OCI-LY3 (cell line): ENCODE data around the gene NCAPD3.

ENCODE experiments used
- H2AFZ ChIP-seq: fragments of 200-600, 300-600 bp; shearing (Covaris generic); 2 replicates; pipeline ENCODE4 v1.6.0; 2014; ENCODE audit warnings: antibody characterized with exemption, low read depth, low read length
- H3K27ac ChIP-seq: fragments of 200-600, 300-600 bp; sonication (generic); 2 replicates; pipeline ENCODE4 v1.5.1; 2014; ENCODE audit warnings: mild to moderate bottlenecking, low read length, moderate library complexity, mixed read lengths
- H3K27me3 ChIP-seq: fragments of 200-600, 300-600 bp; sonication (generic); 2 replicates; pipeline ENCODE4 v1.6.1; 2014; ENCODE audit warnings: low read depth, low read length, mixed read lengths
- H3K36me3 ChIP-seq: fragments of 200-600, 300-600 bp; sonication (generic); replicated peaks from 2 replicates; pipeline ENCODE3; 2014; ENCODE audit warnings: low read depth, low read length, mixed read lengths
- H3K4me1 ChIP-seq: fragments of 300-600, 200-600 bp; sonication (generic); 2 replicates; pipeline ENCODE4 v1.6.1; 2014; ENCODE audit warnings: low read length, mixed read lengths
- H3K4me2 ChIP-seq: fragments of 200-600, 300-600 bp; sonication (generic); 2 replicates; pipeline ENCODE4 v1.6.1; 2014; ENCODE audit warnings: low read length, mixed read lengths
- H3K4me3 ChIP-seq: fragments of 300-600, 200-600 bp; sonication (generic); 2 replicates; pipeline ENCODE4 v1.5.1; 2014; ENCODE audit warnings: antibody characterized with exemption, mild to moderate bottlenecking, low read length, moderate library complexity
- H3K79me2 ChIP-seq: fragments of 300-600, 200-600 bp; shearing (Covaris generic); 2 replicates; pipeline ENCODE4 v1.6.1; 2014; ENCODE audit warnings: mild to moderate bottlenecking, low read length, mixed read lengths
- H3K9ac ChIP-seq: fragments of 300-600, 200-600 bp; shearing (Covaris generic); 2 replicates; pipeline ENCODE4 v1.6.0; 2014; ENCODE audit warnings: mild to moderate bottlenecking, low read length, moderate library complexity
- H3K9me3 ChIP-seq: fragments of 200-600, 300-600 bp; shearing (Covaris generic); 2 replicates; pipeline ENCODE4 v1.6.1; 2014; ENCODE audit warnings: low read length, mixed read lengths; ENCODE audit not compliant: insufficient read depth
- H4K20me1 ChIP-seq: fragments of 200-600, 300-600 bp; sonication (generic); 2 replicates; pipeline ENCODE4 v1.6.1; 2016; ENCODE audit warnings: low read length, mixed read lengths; ENCODE audit not compliant: insufficient read depth
- EZH2phosphoT487 ChIP-seq: fragments of 200-600 bp; shearing (Covaris generic); IDR thresholded peaks from 2 replicates; pipeline ENCODE4 v1.6.1; 2018; ENCODE audit warnings: antibody characterized with exemption, mixed run types, low read depth
- TF ChIP-seq, protein P1 (sequence below): fragments of 200-600, 300-600 bp; sonication (generic); IDR thresholded peaks from 2 replicates; pipeline ENCODE4 v1.5.1; 2014; ENCODE audit warnings: antibody characterized with exemption, low read length, low read depth

NCAPD3 gene

DNA sequence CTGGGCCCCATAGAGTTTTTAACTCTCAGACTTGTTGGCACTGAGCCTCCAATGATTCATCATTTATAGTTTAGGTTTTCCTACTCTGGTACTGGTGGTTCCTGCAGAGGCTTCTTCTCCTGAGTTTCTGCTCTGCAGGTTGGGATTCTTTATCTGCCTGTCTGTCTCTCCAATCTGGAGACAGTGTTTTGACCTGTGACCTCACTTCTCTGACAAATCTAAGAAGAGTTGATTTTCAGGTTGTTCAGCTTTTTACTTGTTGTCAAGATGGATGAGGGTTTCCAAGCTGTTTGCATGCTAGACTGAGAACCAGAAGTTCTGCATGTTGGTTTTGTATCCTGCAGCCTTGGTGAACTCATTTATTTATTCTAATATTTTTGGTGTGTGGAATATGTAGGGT lies 91.0 kb downstream of the NCAPD3 start:
- no peak overlapping the region for H3K4me2 ChIP-seq
- H3K79me2 ChIP-seq: no peaks in the 10 kb centered on the region
- H2AFZ ChIP-seq: no peak overlapping the region
- no peak for TF ChIP-seq EZH2phosphoT487
- TF ChIP-seq, protein P1, sequence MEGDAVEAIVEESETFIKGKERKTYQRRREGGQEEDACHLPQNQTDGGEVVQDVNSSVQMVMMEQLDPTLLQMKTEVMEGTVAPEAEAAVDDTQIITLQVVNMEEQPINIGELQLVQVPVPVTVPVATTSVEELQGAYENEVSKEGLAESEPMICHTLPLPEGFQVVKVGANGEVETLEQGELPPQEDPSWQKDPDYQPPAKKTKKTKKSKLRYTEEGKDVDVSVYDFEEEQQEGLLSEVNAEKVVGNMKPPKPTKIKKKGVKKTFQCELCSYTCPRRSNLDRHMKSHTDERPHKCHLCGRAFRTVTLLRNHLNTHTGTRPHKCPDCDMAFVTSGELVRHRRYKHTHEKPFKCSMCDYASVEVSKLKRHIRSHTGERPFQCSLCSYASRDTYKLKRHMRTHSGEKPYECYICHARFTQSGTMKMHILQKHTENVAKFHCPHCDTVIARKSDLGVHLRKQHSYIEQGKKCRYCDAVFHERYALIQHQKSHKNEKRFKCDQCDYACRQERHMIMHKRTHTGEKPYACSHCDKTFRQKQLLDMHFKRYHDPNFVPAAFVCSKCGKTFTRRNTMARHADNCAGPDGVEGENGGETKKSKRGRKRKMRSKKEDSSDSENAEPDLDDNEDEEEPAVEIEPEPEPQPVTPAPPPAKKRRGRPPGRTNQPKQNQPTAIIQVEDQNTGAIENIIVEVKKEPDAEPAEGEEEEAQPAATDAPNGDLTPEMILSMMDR: no peak
- H3K4me3 ChIP-seq: no peak overlapping the region
- no peak overlapping the region for H3K9ac ChIP-seq
- H3K36me3 ChIP-seq: no peaks in the 10 kb centered on the region
- 0 out of 2 replicates have a peak, but pooled peaks cover 11% of the 10 kb centered on the region for H3K27me3 ChIP-seq
- no peaks in the 10 kb centered on the region for H4K20me1 ChIP-seq
- no peak overlapping the region for H3K27ac ChIP-seq
- H3K4me1 ChIP-seq: no peaks in the 10 kb centered on the region
- H3K9me3 ChIP-seq: peaks cover 12% of the 10 kb centered on the region; the same call in 1 of the 2 replicates

DNA sequence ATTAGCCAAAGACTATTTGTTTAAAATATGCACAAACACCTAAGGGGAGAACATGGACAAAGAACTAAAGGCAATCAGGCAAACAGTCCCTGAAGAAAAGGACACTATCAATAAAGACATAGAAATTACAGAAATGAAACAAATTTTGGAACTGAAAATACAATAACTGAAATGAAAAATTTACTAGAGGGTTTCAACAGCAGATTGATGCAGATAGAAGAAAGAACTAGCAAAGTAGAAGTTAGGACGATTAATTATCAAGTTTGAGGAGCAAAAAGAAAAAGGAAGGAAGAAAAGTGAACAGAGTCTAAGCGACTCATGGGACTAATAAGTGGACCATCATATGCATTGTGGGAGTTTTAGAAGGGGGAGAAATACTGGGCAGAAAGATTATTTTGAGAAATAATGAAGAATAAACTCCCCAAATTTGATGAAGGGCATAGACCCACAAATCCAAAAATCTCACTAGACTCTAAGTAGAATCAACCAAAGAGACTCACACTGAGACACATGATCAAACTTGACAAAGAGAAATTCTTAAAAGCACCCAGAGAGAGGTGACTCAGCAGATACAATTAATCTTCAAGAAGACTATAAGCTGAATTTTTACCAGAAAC lies 92.0 kb downstream of the NCAPD3 start:
- H3K79me2 ChIP-seq: no peaks in the 10 kb centered on the region
- no peaks in the 10 kb centered on the region for H4K20me1 ChIP-seq
- no peaks in the 10 kb centered on the region for H3K36me3 ChIP-seq
- 0 out of 2 replicates have a peak, but pooled peaks cover 11% of the 10 kb centered on the region for H3K27me3 ChIP-seq
- no peak overlapping the region for H3K9ac ChIP-seq
- no peak overlapping the region for H3K27ac ChIP-seq
- peaks cover 12% of the 10 kb centered on the region; the same call in 1 of the 2 replicates for H3K9me3 ChIP-seq
- no peak overlapping the region for H3K4me3 ChIP-seq
- H3K4me2 ChIP-seq: no peak overlapping the region
- TF ChIP-seq EZH2phosphoT487: no peak
- TF ChIP-seq, protein P1: no peak
- no peak overlapping the region for H2AFZ ChIP-seq
- no peaks in the 10 kb centered on the region for H3K4me1 ChIP-seq

DNA sequence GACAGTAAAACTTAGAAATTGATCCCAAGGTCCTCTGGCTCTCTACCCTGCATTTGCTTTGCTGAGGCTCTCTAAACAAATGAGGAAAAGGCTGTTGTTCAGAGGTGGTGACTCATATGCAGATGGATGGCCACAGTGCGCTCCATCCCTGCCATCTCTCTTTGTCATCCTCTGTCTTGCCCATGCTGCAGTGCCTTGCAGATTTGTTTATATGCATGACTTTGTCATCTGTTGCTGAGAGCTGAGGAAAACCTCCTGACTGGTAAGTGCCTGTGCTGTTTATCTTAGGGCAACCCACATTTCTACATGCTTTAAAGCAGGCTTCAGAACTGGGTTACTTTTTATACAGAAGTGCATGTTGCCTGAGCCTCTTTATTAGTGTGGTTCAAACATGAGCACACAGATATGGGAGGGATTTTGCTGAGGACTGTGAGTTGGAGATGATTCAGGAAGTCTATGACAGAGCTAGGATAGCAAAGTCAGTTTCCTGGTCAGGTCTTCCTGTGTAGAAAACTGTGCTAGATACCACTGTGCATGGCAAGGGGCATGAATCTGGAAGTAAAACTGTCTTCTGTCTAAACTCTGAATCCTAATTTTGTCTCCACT lies 97.4 kb downstream of the NCAPD3 start:
- Histone ChIP-seq H3K4me2 (no peak overlapping the region), H3K27ac (no peak overlapping the region), H4K20me1 (no peaks in the 10 kb centered on the region), H3K4me3 (no peak overlapping the region), H3K9me3 (no peaks in the 10 kb centered on the region; the same call in 1 of the 2 replicates), H2AFZ (no peak overlapping the region), H3K36me3 (no peaks in the 10 kb centered on the region), H3K27me3 (no peaks in the 10 kb centered on the region), H3K9ac (no peak overlapping the region), H3K4me1 (no peaks in the 10 kb centered on the region), H3K79me2 (no peaks in the 10 kb centered on the region)
- TF ChIP-seq EZH2phosphoT487: no peak
- TF ChIP-seq, protein P1: no peak

- no peak overlapping the region for H3K4me3 ChIP-seq
Observed at GRCh38 chr11:134125507-134125906, 98.3 kb downstream of the NCAPD3 start.

More at GRCh38 chr11:134125507-134125906, 98.3 kb downstream of the NCAPD3 start:
- Histone ChIP-seq H3K79me2 (no peaks in the 10 kb centered on the region), H4K20me1 (no peaks in the 10 kb centered on the region), H3K9me3 (no peaks in the 10 kb centered on the region; the same call in 1 of the 2 replicates), H3K4me1 (no peaks in the 10 kb centered on the region), H3K4me2 (no peak overlapping the region), H3K36me3 (no peaks in the 10 kb centered on the region), H3K9ac (no peak overlapping the region), H3K27me3 (0 out of 2 replicates have a peak, but pooled peaks cover 4% of the 10 kb centered on the region), H2AFZ (no peak overlapping the region), H3K27ac (no peak overlapping the region)
- TF ChIP-seq EZH2phosphoT487: no peak
- TF ChIP-seq, protein P1: no peak
